Activated CD8-positive, alpha-beta memory T cell treated with anti-CD3 and anti-CD28 coated beads for 48 hours (primary cell): ENCODE measurements around the gene ULK4.
"Not testable (repeated sequence)": the region's sequence is repeated elsewhere in the genome, so short reads cannot be mapped to it uniquely, and the experiment has no call there.

ENCODE experiments used
- DNase-seq, 3 experiments: peaks; one replicate each; pipeline ENCODE4 v3.0.0-alpha.2; 2020; ENCODE audit warnings: low read depth in 2 of 3, low spot score in 2 of 3

ULK4 gene

GRCh38 chr3:41690766-41691563, 270.9 kb downstream of the ULK4 start:
- no peak for DNase-seq

GRCh38 chr3:41688595-41689380, 273.1 kb downstream of the ULK4 start:
- no peak for DNase-seq

GRCh38 chr3:41684797-41685735, 276.8 kb downstream of the ULK4 start:
- DNase-seq = no peak

- DNase-seq = no peak
Measured at GRCh38 chr3:41683666-41684350, 278.1 kb downstream of the ULK4 start.

- DNase-seq = no peak
Measured at GRCh38 chr3:41682996-41683395, 278.9 kb downstream of the ULK4 start.

- DNase-seq = no peak
Measured at GRCh38 chr3:41682382-41682781, 279.5 kb downstream of the ULK4 start.

GRCh38 chr3:41681479-41681878, 280.4 kb downstream of the ULK4 start:
- DNase-seq = no peak

- no peak for DNase-seq
Measured at GRCh38 chr3:41679374-41679773, 282.5 kb downstream of the ULK4 start.

- not testable (repeated sequence) for DNase-seq
Measured at GRCh38 chr3:41675102-41675501, 286.8 kb downstream of the ULK4 start.

- DNase-seq = no peak
Measured at GRCh38 chr3:41674449-41674848, 287.5 kb downstream of the ULK4 start.

- DNase-seq = no peak
Measured at GRCh38 chr3:41673650-41674049, 288.3 kb downstream of the ULK4 start.

GRCh38 chr3:41668379-41668778, 293.5 kb downstream of the ULK4 start:
- DNase-seq = no peak

- DNase-seq = no peak
Measured at GRCh38 chr3:41662288-41662687, 299.6 kb downstream of the ULK4 start.

- DNase-seq = no peak
Measured at GRCh38 chr3:41661796-41662195, 300.1 kb downstream of the ULK4 start.

- DNase-seq = no peak
Measured at GRCh38 chr3:41660510-41660909, 301.4 kb downstream of the ULK4 start.

GRCh38 chr3:41653571-41654239, 308.2 kb downstream of the ULK4 start:
- DNase-seq = no peak

GRCh38 chr3:41652931-41653330, 309.0 kb downstream of the ULK4 start:
- DNase-seq = no peak

GRCh38 chr3:41652506-41652905, 309.4 kb downstream of the ULK4 start:
- DNase-seq = no peak

GRCh38 chr3:41651718-41652117, 310.2 kb downstream of the ULK4 start:
- DNase-seq = no peak

- no peak for DNase-seq
Measured at GRCh38 chr3:41650406-41650805, 311.5 kb downstream of the ULK4 start.
